HEK293 (cell line): ENCODE measurements around the gene PRR22.

Experiments
- GLIS1 ChIP-seq: fragments of 450-650 bp; formaldehyde crosslinking; IDR thresholded peaks from 2 replicates; pipeline ENCODE4 v1.5.1; 2016; ENCODE audit warnings: missing biosample characterization, missing genetic modification characterization
- GLIS2 ChIP-seq: fragments of 450-650 bp; formaldehyde crosslinking; IDR thresholded peaks from 2 replicates; pipeline ENCODE4 v1.5.1; 2016; ENCODE audit warnings: missing biosample characterization, missing genetic modification characterization
- OVOL3 ChIP-seq: fragments of 450-650 bp; formaldehyde crosslinking; IDR thresholded peaks from 2 replicates; pipeline ENCODE4 v1.5.1; 2016; ENCODE audit warnings: missing biosample characterization, missing genetic modification characterization
- PRDM4 ChIP-seq: fragments of 450-650 bp; formaldehyde crosslinking; IDR thresholded peaks from 2 replicates; pipeline ENCODE4 v1.5.1; 2017; ENCODE audit warnings: missing biosample characterization, missing genetic modification characterization
- ZBTB1 ChIP-seq: fragments of 450-650 bp; formaldehyde crosslinking; IDR thresholded peaks from 2 replicates; pipeline ENCODE4 v1.5.1; 2016; ENCODE audit warnings: missing biosample characterization, missing genetic modification characterization
- ZBTB11 ChIP-seq: fragments of 450-650 bp; formaldehyde crosslinking; conservative IDR thresholded peaks from 2 replicates; pipeline ENCODE4 v1.5.1; 2016; ENCODE audit warnings: low read depth, missing biosample characterization, missing genetic modification characterization
- ZBTB26 ChIP-seq: fragments of 450-650 bp; formaldehyde crosslinking; optimal IDR thresholded peaks from 2 replicates; pipeline ENCODE3; 2016; ENCODE audit warnings: missing biosample characterization, mild to moderate bottlenecking, missing genetic modification characterization
- ZNF10 ChIP-seq: fragments of 450-650 bp; formaldehyde crosslinking; IDR thresholded peaks from 2 replicates; pipeline ENCODE4 v1.5.1; 2017; ENCODE audit warnings: missing biosample characterization, missing genetic modification characterization
- ZNF18 ChIP-seq: fragments of 450-650 bp; formaldehyde crosslinking; IDR thresholded peaks from 2 replicates; pipeline ENCODE4 v1.5.1; 2016; ENCODE audit warnings: missing biosample characterization, missing genetic modification characterization
- ZNF221 ChIP-seq: fragments of 450-650 bp; formaldehyde crosslinking; IDR thresholded peaks from 2 replicates; pipeline ENCODE4 v1.5.1; 2017; ENCODE audit warnings: missing biosample characterization, missing genetic modification characterization, borderline replicate concordance
- ZNF248 ChIP-seq: fragments of 450-650 bp; formaldehyde crosslinking; IDR thresholded peaks from 2 replicates; pipeline ENCODE4 v1.5.1; 2017; ENCODE audit warnings: missing biosample characterization, missing genetic modification characterization
- ZNF394 ChIP-seq: fragments of 450-650 bp; formaldehyde crosslinking; IDR thresholded peaks from 2 replicates; pipeline ENCODE4 v1.5.1; 2016; ENCODE audit warnings: missing biosample characterization, missing genetic modification characterization, mild to moderate bottlenecking, moderate library complexity, borderline replicate concordance
- ZNF404 ChIP-seq: fragments of 450-650 bp; formaldehyde crosslinking; IDR thresholded peaks from 2 replicates; pipeline ENCODE4 v1.5.1; 2017; ENCODE audit warnings: missing biosample characterization, missing genetic modification characterization
- ZNF433 ChIP-seq: fragments of 450-650 bp; formaldehyde crosslinking; IDR thresholded peaks from 2 replicates; pipeline ENCODE4 v1.5.1; 2016; ENCODE audit warnings: missing biosample characterization, missing genetic modification characterization, low read depth
- ZNF510 ChIP-seq: fragments of 450-650 bp; formaldehyde crosslinking; IDR thresholded peaks from 2 replicates; pipeline ENCODE4 v1.5.1; 2018; ENCODE audit warnings: mild to moderate bottlenecking, missing genetic modification characterization, missing biosample characterization; ENCODE audit not compliant: insufficient replicate concordance
- ZNF747 ChIP-seq: fragments of 450-650 bp; formaldehyde crosslinking; IDR thresholded peaks from 2 replicates; pipeline ENCODE4 v1.5.1; 2016; ENCODE audit warnings: missing biosample characterization, missing genetic modification characterization
- ZSCAN16 ChIP-seq: fragments of 450-650 bp; formaldehyde crosslinking; IDR thresholded peaks from 2 replicates; pipeline ENCODE4 v1.5.1; 2016; ENCODE audit warnings: missing biosample characterization, missing genetic modification characterization
- ZXDB ChIP-seq: fragments of 450-650 bp; formaldehyde crosslinking; IDR thresholded peaks from 2 replicates; pipeline ENCODE4 v1.5.1; 2016; ENCODE audit warnings: missing biosample characterization, missing genetic modification characterization
- TF ChIP-seq, protein P1 (sequence below): fragments of 450-650 bp; formaldehyde crosslinking; IDR thresholded peaks from 2 replicates; pipeline ENCODE4 v1.5.1; 2016; ENCODE audit warnings: missing biosample characterization, missing genetic modification characterization
- TF ChIP-seq, protein P2 (sequence below): fragments of 450-650 bp; formaldehyde crosslinking; IDR thresholded peaks from 2 replicates; pipeline ENCODE4 v1.5.1; 2016; ENCODE audit warnings: missing biosample characterization, missing genetic modification characterization
- TF ChIP-seq, protein P3 (sequence below): fragments of 450-650 bp; formaldehyde crosslinking; IDR thresholded peaks from 2 replicates; pipeline ENCODE4 v1.5.1; 2016; ENCODE audit warnings: missing biosample characterization, missing genetic modification characterization

The PRR22 gene

DNA sequence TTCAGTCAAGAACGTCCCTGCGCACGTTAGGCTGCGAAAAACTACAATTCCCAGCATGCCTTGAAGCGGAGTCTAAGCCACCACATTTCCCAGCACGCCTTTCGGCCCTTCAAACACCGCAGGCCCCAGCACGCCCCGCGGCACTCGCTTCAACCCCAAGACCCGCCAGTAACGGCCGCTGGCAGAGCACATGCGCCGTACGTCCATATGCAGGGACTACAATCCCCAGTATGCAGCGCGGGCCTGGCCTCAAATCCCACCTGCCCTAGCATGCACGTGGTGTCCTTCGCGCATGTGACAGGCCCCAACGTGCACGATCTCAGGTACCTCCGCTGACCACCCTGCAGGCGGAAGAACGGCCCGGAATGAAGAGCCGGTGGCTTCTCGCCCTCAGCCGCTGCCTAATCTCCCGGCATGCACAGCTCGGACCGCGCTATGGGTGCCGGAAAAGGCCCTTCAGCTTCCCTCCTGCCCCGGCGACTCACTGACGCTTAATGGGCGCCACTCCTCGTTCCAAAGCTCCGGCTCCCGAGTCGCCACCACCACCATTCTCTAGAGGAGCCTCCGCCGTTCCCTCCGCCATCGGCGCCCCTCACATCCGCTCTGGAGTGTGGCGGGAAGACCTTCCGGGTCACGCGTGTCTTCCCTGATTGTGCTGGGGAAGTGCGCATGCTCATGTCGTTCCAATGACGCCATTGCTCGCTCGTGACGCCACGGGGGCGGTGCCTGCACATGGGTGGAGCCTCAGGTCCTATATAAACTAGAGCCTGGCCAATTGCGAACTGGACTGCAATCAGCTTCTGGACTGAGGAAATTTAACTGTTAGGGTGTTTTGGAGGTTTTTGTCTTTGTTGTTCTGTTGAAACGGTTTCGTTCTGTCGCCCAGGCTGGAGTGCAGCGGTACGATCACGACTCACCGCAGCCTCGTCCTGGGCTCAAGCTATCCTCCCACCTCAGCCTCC, 6.3 kb upstream of the PRR22 start, which contains the start of gene DUS3L (continued):
- TF ChIP-seq ZBTB11 (tag by site-specific recombination) (peak; percentile 96), ZNF18 (tag by site-specific recombination) (peak; percentile 77), ZNF433 (tag by site-specific recombination) (no peak), GLIS2 (no peak), ZNF510 (tag by site-specific recombination) (no peak), ZBTB26 (peak; percentile 81), ZNF248 (tag by site-specific recombination) (no peak), OVOL3 (tag by site-specific recombination) (peak; percentile 82), ZBTB1 (tag by site-specific recombination) (0 out of 2 replicates have a peak, but pooled peaks have one; percentile 44), GLIS1 (tag by site-specific recombination) (peak; percentile 34; the same call in 1 of the 2 replicates), PRDM4 (tag by site-specific recombination) (0 out of 2 replicates have a peak, but pooled peaks have one; percentile 9), ZNF221 (tag by site-specific recombination) (no peak), ZXDB (tag by site-specific recombination) (peak; percentile 97), ZNF404 (tag by site-specific recombination) (no peak), ZNF747 (no peak), ZNF394 (tag by site-specific recombination) (peak; percentile 66), ZSCAN16 (no peak), ZNF10 (peak; percentile 48; the same call in 1 of the 2 replicates)
- TF ChIP-seq, protein P1, sequence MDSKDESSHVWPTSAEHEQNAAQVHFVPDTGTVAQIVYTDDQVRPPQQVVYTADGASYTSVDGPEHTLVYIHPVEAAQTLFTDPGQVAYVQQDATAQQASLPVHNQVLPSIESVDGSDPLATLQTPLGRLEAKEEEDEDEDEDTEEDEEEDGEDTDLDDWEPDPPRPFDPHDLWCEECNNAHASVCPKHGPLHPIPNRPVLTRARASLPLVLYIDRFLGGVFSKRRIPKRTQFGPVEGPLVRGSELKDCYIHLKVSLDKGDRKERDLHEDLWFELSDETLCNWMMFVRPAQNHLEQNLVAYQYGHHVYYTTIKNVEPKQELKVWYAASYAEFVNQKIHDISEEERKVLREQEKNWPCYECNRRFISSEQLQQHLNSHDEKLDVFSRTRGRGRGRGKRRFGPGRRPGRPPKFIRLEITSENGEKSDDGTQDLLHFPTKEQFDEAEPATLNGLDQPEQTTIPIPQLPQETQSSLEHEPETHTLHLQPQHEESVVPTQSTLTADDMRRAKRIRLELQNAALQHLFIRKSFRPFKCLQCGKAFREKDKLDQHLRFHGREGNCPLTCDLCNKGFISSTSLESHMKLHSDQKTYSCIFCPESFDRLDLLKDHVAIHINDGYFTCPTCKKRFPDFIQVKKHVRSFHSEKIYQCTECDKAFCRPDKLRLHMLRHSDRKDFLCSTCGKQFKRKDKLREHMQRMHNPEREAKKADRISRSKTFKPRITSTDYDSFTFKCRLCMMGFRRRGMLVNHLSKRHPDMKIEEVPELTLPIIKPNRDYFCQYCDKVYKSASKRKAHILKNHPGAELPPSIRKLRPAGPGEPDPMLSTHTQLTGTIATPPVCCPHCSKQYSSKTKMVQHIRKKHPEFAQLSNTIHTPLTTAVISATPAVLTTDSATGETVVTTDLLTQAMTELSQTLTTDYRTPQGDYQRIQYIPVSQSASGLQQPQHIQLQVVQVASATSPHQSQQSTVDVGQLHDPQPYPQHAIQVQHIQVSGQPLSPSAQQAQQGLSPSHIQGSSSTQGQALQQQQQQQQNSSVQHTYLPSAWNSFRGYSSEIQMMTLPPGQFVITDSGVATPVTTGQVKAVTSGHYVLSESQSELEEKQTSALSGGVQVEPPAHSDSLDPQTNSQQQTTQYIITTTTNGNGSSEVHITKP (tag by site-specific recombination): peak; percentile 46; the same call in 1 of the 2 replicates
- TF ChIP-seq, protein P2, sequence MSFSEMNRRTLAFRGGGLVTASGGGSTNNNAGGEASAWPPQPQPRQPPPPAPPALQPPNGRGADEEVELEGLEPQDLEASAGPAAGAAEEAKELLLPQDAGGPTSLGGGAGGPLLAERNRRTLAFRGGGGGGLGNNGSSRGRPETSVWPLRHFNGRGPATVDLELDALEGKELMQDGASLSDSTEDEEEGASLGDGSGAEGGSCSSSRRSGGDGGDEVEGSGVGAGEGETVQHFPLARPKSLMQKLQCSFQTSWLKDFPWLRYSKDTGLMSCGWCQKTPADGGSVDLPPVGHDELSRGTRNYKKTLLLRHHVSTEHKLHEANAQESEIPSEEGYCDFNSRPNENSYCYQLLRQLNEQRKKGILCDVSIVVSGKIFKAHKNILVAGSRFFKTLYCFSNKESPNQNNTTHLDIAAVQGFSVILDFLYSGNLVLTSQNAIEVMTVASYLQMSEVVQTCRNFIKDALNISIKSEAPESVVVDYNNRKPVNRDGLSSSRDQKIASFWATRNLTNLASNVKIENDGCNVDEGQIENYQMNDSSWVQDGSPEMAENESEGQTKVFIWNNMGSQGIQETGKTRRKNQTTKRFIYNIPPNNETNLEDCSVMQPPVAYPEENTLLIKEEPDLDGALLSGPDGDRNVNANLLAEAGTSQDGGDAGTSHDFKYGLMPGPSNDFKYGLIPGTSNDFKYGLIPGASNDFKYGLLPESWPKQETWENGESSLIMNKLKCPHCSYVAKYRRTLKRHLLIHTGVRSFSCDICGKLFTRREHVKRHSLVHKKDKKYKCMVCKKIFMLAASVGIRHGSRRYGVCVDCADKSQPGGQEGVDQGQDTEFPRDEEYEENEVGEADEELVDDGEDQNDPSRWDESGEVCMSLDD (tag by site-specific recombination): peak; percentile 73; the same call in 1 of the 2 replicates
- TF ChIP-seq, protein P3, sequence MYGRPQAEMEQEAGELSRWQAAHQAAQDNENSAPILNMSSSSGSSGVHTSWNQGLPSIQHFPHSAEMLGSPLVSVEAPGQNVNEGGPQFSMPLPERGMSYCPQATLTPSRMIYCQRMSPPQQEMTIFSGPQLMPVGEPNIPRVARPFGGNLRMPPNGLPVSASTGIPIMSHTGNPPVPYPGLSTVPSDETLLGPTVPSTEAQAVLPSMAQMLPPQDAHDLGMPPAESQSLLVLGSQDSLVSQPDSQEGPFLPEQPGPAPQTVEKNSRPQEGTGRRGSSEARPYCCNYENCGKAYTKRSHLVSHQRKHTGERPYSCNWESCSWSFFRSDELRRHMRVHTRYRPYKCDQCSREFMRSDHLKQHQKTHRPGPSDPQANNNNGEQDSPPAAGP: peak; percentile 91
